ENCODE measurements around the gene SLC22A31. TPM values are rescaled to one million over a fixed set of nuclear protein-coding genes. Genes with fewer than 3 reads are reported as not detected.

Gene SLC22A31
- total and polyA plus RNA-seq, 2 donors (not counting 3 experiments of a cell fraction or from before 2014, with no cell fraction given), result 1.0 TPM; not detected in 1

- FAIRE-seq (no peak), DNase-seq (ENCODE audit: low read depth, low spot score) (no peak)
- dilution Hi-C loops (cut with MboI; ENCODE audit: extremely low pct_ligation_motif_present, low sequenced_read_pairs), result no loop called here
- POLR2A ChIA-PET, result no interaction called here
- intact Hi-C loops (cut with micrococcal nuclease), result no loop called here
- H3K27me3 ChIP-seq (ENCODE audit: control insufficient read depth in 2 of 2, insufficient read depth in 2 of 2, low read length in 2 of 2), result no peaks in the 10 kb centered on the region
- no peak overlapping the region for H2AFZ ChIP-seq (ENCODE audit: low read depth, low read length)
- CTCF ChIA-PET, result no interaction called here
- H3K36me3 ChIP-seq (ENCODE audit: control insufficient read depth in 2 of 2, extremely low read depth in 1 of 2, insufficient read depth in 2 of 2, low read length in 2 of 2), result no peaks in the 10 kb centered on the region
- no peaks in the 10 kb centered on the region for H3K9me3 ChIP-seq (replicated peaks; ENCODE audit: control insufficient read depth, insufficient read depth, low read length)
- TSS peak; percentile 7 for BruUV-seq (replicated peaks)
- no peak overlapping the region for H3K9ac ChIP-seq (replicated peaks; ENCODE audit: extremely low read depth, insufficient read depth, low read length)
- no peak overlapping the region for H3K4me3 ChIP-seq (replicated peaks in 1 of 3; ENCODE audit: insufficient read depth in 1 of 3, low read depth in 1 of 3, low read length in 3 of 3)
- no peaks in the 10 kb centered on the region for H3K9me1 ChIP-seq (replicated peaks; ENCODE audit: control insufficient read depth, extremely low read depth, insufficient read depth, low read length)
- no peak overlapping the region for H3K4me2 ChIP-seq (ENCODE audit: insufficient read depth, low read length)
- H3K79me2 ChIP-seq (ENCODE audit: control insufficient read depth, insufficient read depth, low read length), result no peaks in the 10 kb centered on the region
- H3K27ac ChIP-seq (ENCODE audit: insufficient read depth, low read depth, low read length), result no peak overlapping the region
- no peaks in the 10 kb centered on the region for H4K20me1 ChIP-seq (replicated peaks; ENCODE audit: control insufficient read depth, extremely low read depth, insufficient read depth, low read length)
- no peaks in the 10 kb centered on the region for H3K4me1 ChIP-seq (ENCODE audit: control insufficient read depth, extremely low read depth, insufficient read depth, low read length)
- TF ChIP-seq JUN (IDR thresholded peaks at IDR 0.05; ENCODE audit: borderline replicate concordance, insufficient read depth, insufficient read length, low read depth), result no peak
- TF ChIP-seq MYC (IDR thresholded peaks at IDR 0.05; ENCODE audit: low read depth, low read length), result no peak
- no peak for TF ChIP-seq MAX (IDR thresholded peaks at IDR 0.05; ENCODE audit: insufficient read depth, insufficient read length)
- no peak for TF ChIP-seq EZH2 (IDR thresholded peaks at IDR 0.05; ENCODE audit: borderline replicate concordance, low read depth, low read length, severe bottlenecking)
- no peak for TF ChIP-seq CTCF (IDR thresholded peaks at IDR 0.05; ENCODE audit: extremely low read depth in 1 of 2, insufficient read depth in 1 of 2, low read depth in 1 of 2, low read length in 2 of 2)
- TF ChIP-seq GATA2 (IDR thresholded peaks at IDR 0.05; ENCODE audit: insufficient read depth, insufficient read length, low read depth, low read length), result no peak
- TF ChIP-seq FOS (IDR thresholded peaks at IDR 0.05; ENCODE audit: borderline replicate concordance, insufficient read depth, low read length), result no peak
- no peak for TF ChIP-seq POLR2A (IDR thresholded peaks at IDR 0.05; ENCODE audit: low read depth, low read length)
- no peak for TF ChIP-seq POLR2AphosphoS5 (IDR thresholded peaks at IDR 0.05; ENCODE audit: insufficient read depth, low read depth, low read length)
Observed at GRCh38 chr16:89156740-89157645, 43.3 kb downstream of the SLC22A31 start.

Measured in endothelial cell of umbilical vein (primary cell).